HL-60 (cell line): Measurements from ENCODE around the gene NFIA.

Experiments used
- DNase-seq, 2 experiments: peaks; one replicate each; pipeline ENCODE4 v3.0.0-alpha.2; 2010 to 2020; ENCODE audit warnings: low read depth in 1 of 2, low spot score in 1 of 2
- H3K27ac ChIP-seq: fragments of 250-450 bp; sonication (Bioruptor Pico); replicated peaks from 2 replicates; pipeline ENCODE4 v1.5.1; 2020; ENCODE audit warnings: mild to moderate bottlenecking, moderate library complexity
- H3K27me3 ChIP-seq: fragments of 250-450 bp; sonication (Bioruptor Pico); 2 replicates; pipeline ENCODE4 v1.5.1; 2021; ENCODE audit warnings: mild to moderate bottlenecking, moderate library complexity; ENCODE audit not compliant: insufficient read depth, poor library complexity, severe bottlenecking
- H3K4me3 ChIP-seq: replicated peaks from 2 replicates; pipeline ENCODE4 v1.5.1; 2011; ENCODE audit warnings: mild to moderate bottlenecking, control low read depth, low read length; ENCODE audit not compliant: insufficient read depth
- GABPA ChIP-seq: IDR thresholded peaks from 2 replicates; pipeline ENCODE4 v1.6.1; 2012; ENCODE audit warnings: low read depth
- POLR2AphosphoS5 ChIP-seq: IDR thresholded peaks from 2 replicates; pipeline ENCODE4 v1.6.1; 2012; ENCODE audit warnings: low read depth
- SPI1 ChIP-seq: IDR thresholded peaks from 2 replicates; pipeline ENCODE4 v1.6.1; 2012; ENCODE audit warnings: low read depth, mild to moderate bottlenecking, borderline replicate concordance
- TF ChIP-seq, protein P1 (sequence below): IDR thresholded peaks from one replicate; pipeline ENCODE4 v1.5.1; 2011; ENCODE audit warnings: low read length, control low read depth, inconsistent platforms; ENCODE audit not compliant: insufficient read depth
- TF ChIP-seq, protein P2 (sequence below): IDR thresholded peaks from 2 replicates; pipeline ENCODE4 v1.6.1; 2012; ENCODE audit warnings: low read depth; ENCODE audit not compliant: insufficient replicate concordance

Gene NFIA

DNA sequence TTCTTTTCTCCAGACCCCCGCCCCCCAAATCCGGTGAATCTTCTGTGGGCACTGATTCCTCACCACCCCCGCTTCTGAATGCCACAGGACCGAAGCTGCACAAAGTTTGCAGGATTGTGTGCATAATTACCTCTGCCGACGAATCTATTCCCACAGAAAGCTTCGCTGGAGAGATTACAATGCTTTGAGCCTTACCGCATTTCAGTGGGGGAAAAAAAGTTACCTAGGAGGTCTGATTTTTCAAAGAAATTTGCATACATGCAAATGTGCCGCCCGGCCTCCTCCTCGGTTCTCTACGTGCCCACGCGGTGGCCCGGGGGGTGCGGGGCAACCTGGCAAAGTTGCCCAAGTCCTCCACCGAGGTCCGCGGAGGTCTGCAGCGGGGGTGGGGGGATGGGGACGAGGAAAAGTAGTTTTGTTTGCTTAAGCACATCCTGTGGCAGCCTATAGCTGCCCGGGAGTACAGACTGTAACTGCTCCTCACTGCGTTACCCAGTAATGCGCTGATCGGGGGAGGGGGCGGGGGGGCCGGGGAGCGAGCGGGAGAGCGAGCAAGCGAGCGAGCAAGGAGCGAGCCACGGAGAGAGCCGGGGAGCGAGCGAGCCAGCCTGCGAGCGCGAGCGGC, 563 bp upstream of the NFIA start:
- Histone ChIP-seq H3K4me3 (peak overlapping the region; percentile 58), H3K27ac (no peak overlapping the region), H3K27me3 (peaks cover 20% of the 10 kb centered on the region)
- peak in 1 of 2 experiments; percentile 6 for DNase-seq
- TF ChIP-seq, protein P1, sequence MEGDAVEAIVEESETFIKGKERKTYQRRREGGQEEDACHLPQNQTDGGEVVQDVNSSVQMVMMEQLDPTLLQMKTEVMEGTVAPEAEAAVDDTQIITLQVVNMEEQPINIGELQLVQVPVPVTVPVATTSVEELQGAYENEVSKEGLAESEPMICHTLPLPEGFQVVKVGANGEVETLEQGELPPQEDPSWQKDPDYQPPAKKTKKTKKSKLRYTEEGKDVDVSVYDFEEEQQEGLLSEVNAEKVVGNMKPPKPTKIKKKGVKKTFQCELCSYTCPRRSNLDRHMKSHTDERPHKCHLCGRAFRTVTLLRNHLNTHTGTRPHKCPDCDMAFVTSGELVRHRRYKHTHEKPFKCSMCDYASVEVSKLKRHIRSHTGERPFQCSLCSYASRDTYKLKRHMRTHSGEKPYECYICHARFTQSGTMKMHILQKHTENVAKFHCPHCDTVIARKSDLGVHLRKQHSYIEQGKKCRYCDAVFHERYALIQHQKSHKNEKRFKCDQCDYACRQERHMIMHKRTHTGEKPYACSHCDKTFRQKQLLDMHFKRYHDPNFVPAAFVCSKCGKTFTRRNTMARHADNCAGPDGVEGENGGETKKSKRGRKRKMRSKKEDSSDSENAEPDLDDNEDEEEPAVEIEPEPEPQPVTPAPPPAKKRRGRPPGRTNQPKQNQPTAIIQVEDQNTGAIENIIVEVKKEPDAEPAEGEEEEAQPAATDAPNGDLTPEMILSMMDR, result no peak
- no peak for TF ChIP-seq SPI1
- TF ChIP-seq, protein P2, sequence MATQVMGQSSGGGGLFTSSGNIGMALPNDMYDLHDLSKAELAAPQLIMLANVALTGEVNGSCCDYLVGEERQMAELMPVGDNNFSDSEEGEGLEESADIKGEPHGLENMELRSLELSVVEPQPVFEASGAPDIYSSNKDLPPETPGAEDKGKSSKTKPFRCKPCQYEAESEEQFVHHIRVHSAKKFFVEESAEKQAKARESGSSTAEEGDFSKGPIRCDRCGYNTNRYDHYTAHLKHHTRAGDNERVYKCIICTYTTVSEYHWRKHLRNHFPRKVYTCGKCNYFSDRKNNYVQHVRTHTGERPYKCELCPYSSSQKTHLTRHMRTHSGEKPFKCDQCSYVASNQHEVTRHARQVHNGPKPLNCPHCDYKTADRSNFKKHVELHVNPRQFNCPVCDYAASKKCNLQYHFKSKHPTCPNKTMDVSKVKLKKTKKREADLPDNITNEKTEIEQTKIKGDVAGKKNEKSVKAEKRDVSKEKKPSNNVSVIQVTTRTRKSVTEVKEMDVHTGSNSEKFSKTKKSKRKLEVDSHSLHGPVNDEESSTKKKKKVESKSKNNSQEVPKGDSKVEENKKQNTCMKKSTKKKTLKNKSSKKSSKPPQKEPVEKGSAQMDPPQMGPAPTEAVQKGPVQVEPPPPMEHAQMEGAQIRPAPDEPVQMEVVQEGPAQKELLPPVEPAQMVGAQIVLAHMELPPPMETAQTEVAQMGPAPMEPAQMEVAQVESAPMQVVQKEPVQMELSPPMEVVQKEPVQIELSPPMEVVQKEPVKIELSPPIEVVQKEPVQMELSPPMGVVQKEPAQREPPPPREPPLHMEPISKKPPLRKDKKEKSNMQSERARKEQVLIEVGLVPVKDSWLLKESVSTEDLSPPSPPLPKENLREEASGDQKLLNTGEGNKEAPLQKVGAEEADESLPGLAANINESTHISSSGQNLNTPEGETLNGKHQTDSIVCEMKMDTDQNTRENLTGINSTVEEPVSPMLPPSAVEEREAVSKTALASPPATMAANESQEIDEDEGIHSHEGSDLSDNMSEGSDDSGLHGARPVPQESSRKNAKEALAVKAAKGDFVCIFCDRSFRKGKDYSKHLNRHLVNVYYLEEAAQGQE, result no peak
- TF ChIP-seq GABPA, result no peak
- TF ChIP-seq POLR2AphosphoS5, result no peak

DNA sequence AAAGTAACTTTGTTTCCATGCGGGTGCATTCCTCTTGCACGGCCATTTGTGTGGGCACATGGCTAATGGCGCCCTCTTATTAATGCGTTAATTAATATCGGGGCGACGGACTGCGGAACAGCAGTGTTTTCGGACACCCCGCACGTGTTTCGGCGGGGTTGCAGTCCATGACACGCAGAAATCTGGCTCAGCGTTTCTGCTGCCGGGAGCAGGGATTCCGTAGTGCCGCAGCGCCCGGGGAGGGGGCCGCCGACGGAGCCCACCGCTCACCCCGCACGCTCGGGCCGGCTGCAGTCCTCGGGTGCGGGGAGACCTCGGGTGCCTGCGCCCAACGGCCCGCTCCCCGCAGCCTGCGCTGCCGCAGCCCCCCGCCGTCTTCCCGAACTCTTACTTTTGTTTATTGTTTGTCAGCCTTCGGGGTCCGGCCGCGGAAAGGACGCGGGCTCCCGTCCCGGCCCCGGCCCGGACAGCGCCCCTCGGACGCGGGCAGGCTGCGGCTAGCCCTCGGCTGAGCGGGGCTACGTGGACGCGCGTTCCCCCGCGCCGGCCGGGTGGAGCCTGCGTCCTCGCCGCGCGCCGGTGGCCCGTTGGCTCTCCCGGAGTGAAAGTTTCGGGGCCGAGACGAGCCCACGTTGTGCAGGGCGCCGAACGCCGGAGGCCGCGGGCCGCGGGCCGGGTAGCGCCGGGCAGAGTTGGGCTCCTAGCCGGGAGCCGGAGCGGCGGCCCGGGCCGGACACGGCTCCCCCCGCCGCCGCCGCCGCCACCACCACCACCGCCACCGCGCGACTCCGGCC, 849 bp downstream of the NFIA start:
- no peak overlapping the region for H3K27ac ChIP-seq
- no peak for DNase-seq

DNA sequence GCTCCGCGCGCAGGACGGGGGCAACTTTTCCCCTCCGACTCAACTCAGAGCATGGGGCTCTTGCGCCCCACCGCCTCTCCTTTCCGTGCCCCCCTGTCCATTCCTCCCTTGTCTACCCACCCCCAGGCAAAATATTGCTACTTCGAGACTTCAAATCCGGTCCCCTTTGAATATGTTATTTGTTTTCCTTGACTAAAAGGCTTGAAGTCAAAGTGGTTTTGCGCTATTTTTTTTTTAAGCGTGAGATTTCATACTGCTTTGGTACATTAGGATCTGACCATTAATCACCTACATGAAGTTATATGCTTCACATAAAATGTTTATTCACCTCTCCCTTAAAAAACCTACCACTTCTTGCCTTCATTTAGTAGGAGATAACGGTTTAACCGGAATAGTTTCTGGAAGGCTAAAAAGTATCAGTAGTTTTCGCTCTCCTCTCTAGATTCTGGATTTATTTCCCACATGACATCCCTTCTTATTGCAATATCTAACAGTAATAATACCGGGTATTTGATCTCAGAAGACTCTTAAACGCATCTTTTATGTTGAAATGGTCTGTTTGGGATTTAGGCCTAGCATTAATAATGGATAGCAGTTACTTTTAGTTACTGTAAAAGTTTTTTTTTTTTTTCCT, 1.6 kb downstream of the NFIA start:
- DNase-seq, result no peak
- Histone ChIP-seq H3K27me3 (peaks cover 20% of the 10 kb centered on the region), H3K4me3 (peak overlapping the region; percentile 58), H3K27ac (no peak overlapping the region)
- TF ChIP-seq, protein P1, result no peak
- no peak for TF ChIP-seq SPI1
- TF ChIP-seq, protein P2, result no peak
- TF ChIP-seq GABPA, result no peak

More for the DNA sequence above, 849 bp downstream of the NFIA start:
- Histone ChIP-seq H3K27me3 (peaks cover 20% of the 10 kb centered on the region), H3K4me3 (peak overlapping the region; percentile 58)
- TF ChIP-seq, protein P2, result no peak
- TF ChIP-seq POLR2AphosphoS5 (no peak), GABPA (no peak), SPI1 (no peak)
- TF ChIP-seq, protein P1, result no peak
